ENCODE data around the gene CNOT1. TPM values are rescaled to one million over a fixed set of nuclear protein-coding genes. Genes with fewer than 3 reads are reported as not detected.

CNOT1 gene
- total RNA-seq, 6 experiments from 2014 or later: 53.8 to 74.9 (median 65.5) TPM

DNA sequence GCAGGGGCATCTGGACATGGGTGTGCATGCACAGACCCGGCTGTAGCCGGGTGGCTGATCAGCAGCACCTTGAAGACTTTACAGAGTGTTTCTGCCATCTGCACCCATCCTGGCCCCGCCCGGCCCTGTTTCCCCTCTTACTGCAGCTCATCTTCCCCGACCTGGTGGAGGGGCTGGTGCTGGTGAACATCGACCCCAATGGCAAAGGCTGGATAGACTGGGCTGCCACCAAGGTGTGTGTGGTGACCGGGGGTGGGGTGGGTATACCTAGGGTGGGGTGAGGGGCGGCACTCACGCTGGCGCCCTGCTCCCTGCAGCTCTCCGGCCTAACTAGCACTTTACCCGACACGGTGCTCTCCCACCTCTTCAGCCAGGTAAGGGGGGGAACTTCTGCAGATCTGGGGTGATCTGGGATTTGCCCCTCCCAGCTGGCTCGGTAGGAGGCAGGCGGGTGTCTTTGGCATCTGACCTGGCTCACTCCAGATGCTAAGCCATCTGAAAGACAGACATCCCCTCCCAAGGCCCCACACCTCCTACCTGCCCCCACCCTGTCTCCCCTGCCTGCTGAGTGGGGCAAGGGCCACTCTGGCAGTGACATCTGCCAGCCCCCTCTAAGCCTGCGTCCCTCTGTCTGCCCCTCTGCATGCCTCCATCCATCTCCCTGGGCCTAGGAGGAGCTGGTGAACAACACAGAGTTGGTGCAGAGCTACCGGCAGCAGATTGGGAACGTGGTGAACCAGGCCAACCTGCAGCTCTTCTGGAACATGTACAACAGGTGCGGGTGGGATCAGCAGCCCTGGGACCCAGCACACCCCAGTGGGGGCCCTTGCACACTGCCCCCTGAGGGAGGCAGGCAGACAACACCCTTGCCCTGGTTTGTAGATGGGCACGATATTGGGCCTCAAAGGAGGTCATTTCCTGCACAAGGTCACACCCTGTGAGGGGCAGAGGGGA, 123.1 kb downstream of the CNOT1 start:
- 58% methylated on average over 6 of the region's 20 CpGs for WGBS (ENCODE audit: insufficient coverage, low coverage, low lambda C conversion rate, missing lambda C conversion rate)
- no peak overlapping the region for H3K4me3 ChIP-seq
- ATAC-seq (no peak), DNase-seq (peak in 1 of 3 donors; percentile 44)
- no peaks in the 10 kb centered on the region for H3K27me3 ChIP-seq
- no peaks in the 10 kb centered on the region for H3K9me3 ChIP-seq
- TF ChIP-seq POLR2A (IDR thresholded peaks at IDR 0.05) (no peak), CTCF (IDR thresholded peaks at IDR 0.05) (no peak)
- no peak overlapping the region for H3K27ac ChIP-seq
- no peaks in the 10 kb centered on the region for H3K4me1 ChIP-seq
- intact Hi-C loops (cut with DNase I): no loop called here
- no peaks in the 10 kb centered on the region for H3K36me3 ChIP-seq

DNA sequence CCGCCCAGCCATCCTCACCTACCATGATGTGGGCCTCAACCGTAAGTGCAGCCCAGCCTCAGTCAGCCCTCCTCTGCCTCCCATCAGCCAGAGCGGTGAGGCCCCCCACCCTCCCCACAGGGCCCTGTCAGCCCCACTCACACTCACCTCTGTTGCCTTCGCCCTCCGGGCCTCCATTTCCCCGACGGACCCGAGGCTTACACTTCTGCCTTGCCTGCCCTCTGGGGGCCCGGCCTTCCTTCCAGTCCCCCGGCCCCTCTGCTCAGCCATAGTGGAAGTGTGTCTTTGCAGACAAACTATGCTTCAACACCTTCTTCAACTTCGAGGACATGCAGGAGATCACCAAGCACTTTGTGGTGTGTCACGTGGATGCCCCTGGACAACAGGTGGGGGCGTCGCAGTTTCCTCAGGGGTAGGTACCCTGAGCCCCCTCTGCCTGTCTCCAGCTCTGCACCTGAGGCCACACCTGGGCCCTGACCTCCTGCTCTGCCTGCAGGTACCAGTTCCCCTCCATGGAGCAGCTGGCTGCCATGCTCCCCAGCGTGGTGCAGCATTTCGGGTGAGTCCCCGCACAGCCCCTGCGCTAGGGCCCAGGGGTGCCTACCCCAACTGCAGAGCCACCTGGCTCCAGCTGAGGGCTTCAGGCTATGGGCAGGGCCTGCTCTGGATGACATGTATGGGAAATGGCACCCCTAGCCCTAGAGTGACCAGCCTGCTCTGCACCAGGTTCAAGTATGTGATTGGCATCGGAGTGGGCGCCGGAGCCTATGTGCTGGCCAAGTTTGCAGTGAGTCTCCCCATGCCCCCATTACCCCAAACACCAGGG, 125.5 kb downstream of the CNOT1 start:
- DNase-seq: peak in 1 of 3 donors; percentile 28

DNA sequence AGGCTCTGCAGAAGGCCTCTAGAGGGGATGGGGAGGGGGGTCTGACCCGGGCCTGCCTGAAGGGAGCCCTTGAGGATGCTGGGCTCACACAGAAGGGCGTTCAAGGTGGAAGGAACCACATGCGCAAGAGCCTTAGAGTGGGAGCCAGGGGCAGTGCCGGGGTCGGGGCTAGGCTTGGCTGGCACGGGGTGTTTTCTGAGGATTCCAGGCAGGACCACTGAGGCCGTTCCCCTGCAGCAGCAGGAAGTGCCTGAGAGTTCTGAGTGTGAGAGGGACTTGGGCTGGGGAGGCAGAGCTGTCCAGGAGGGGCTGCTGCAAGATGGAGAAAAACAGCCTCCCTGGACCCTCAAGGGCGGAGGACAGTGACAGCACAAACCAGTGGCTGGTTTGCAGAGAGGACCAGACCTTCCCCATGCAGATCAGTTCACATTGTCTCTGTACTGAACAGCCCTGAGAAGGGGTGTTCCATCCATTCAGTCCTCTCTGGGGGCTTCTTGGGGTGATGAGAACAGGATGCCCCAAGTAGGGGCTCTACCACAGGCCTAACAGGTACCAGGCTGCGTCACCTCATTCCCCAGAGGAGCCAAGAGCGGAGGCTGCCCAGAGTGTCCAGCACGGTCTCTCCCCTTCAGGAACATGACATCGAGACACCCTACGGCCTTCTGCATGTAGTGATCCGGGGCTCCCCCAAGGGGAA, 126.3 kb downstream of the CNOT1 start:
- TF ChIP-seq POLR2A (IDR thresholded peaks at IDR 0.05) (no peak), CTCF (IDR thresholded peaks at IDR 0.05) (no peak)
- H3K4me3 ChIP-seq: no peak overlapping the region
- WGBS (ENCODE audit: insufficient coverage, low coverage, low lambda C conversion rate, missing lambda C conversion rate): 87% methylated on average over 2 of the region's 14 CpGs
- H3K9me3 ChIP-seq: no peaks in the 10 kb centered on the region
- DNase-seq (no peak), ATAC-seq (no peak)
- peaks cover 0 to 4% (median 0%) of the 10 kb centered on the region in 4 donors for H3K4me1 ChIP-seq
- intact Hi-C loops (cut with DNase I): no loop called here
- no peak overlapping the region for H3K27ac ChIP-seq
- no peaks in the 10 kb centered on the region for H3K27me3 ChIP-seq
- H3K36me3 ChIP-seq: no peaks in the 10 kb centered on the region

More for the DNA sequence above, 125.5 kb downstream of the CNOT1 start:
- no peak overlapping the region for H3K4me3 ChIP-seq
- ATAC-seq: no peak
- H3K27ac ChIP-seq: no peak overlapping the region
- intact Hi-C loops (cut with DNase I): no loop called here
- no peaks in the 10 kb centered on the region for H3K9me3 ChIP-seq
- peaks cover 0 to 4% (median 0%) of the 10 kb centered on the region in 4 donors for H3K4me1 ChIP-seq
- H3K36me3 ChIP-seq: no peaks in the 10 kb centered on the region
- H3K27me3 ChIP-seq: no peaks in the 10 kb centered on the region
- TF ChIP-seq CTCF (IDR thresholded peaks at IDR 0.05) (no peak), POLR2A (IDR thresholded peaks at IDR 0.05) (no peak)
- WGBS (ENCODE audit: insufficient coverage, low coverage, low lambda C conversion rate, missing lambda C conversion rate): 88% methylated on average over 3 of the region's 21 CpGs

GRCh38 chr16:58502217-58502921, 127.3 kb downstream of the CNOT1 start:
- peaks cover 0 to 4% (median 0%) of the 10 kb centered on the region in 4 donors for H3K4me1 ChIP-seq
- no peaks in the 10 kb centered on the region for H3K9me3 ChIP-seq
- no peaks in the 10 kb centered on the region for H3K27me3 ChIP-seq
- intact Hi-C loops (cut with DNase I): no loop called here
- H3K36me3 ChIP-seq: no peaks in the 10 kb centered on the region
- TF ChIP-seq CTCF (IDR thresholded peaks at IDR 0.05): no peak
- no peak for TF ChIP-seq POLR2A (IDR thresholded peaks at IDR 0.05)
- H3K27ac ChIP-seq: no peak overlapping the region
- DNase-seq (no peak), ATAC-seq (no peak)
- WGBS (ENCODE audit: insufficient coverage, low coverage, low lambda C conversion rate, missing lambda C conversion rate): 40% methylated on average over 2 of the region's 8 CpGs
- no peak overlapping the region for H3K4me3 ChIP-seq

Data from right lobe of liver (tissue), 6 donors.